Mesothelial cell of epicardium (in vitro differentiated cells): ENCODE results near the gene UNC13A. TPM values are rescaled to one million over a fixed set of nuclear protein-coding genes. Genes with fewer than 3 reads are reported as not detected.

ENCODE experiments used
- DNase-seq, 2 experiments: peaks; one replicate each; pipeline ENCODE4 v3.0.0; 2021; ENCODE audit warnings: low spot score in 2 of 2; ENCODE audit not compliant: unreplicated experiment in 2 of 2
- H3K27ac Mint-ChIP-seq: 2 replicates; pipeline ENCODE4 v1.8.0; 2021; ENCODE audit warnings: mixed read lengths
- H3K27me3 Mint-ChIP-seq: 2 replicates; pipeline ENCODE4 v1.8.0; 2021; ENCODE audit warnings: low read depth, mixed read lengths
- H3K36me3 Mint-ChIP-seq: 2 replicates; pipeline ENCODE4 v1.8.0; 2021; ENCODE audit warnings: mixed read lengths
- H3K4me1 Mint-ChIP-seq: 2 replicates; pipeline ENCODE4 v1.8.0; 2021; ENCODE audit warnings: mixed read lengths
- H3K4me3 Mint-ChIP-seq: 2 replicates; pipeline ENCODE4 v1.8.0; 2021; ENCODE audit warnings: mild to moderate bottlenecking, moderate library complexity, mixed read lengths
- H3K9me3 Mint-ChIP-seq: 2 replicates; pipeline ENCODE4 v1.8.0; 2021; ENCODE audit warnings: mixed read lengths
- CTCF ChIP-seq: fragments of 200-600 bp; sonication (generic); IDR thresholded peaks from one replicate; pipeline ENCODE4 v1.5.0; 2021; ENCODE audit warnings: antibody characterized with exemption; ENCODE audit not compliant: unreplicated experiment
- total RNA-seq: library from RNA; stranded (reverse); gene quantifications from 3 replicates; pipeline ENCODE4 v1.2.1, GENCODE V29; 2021

UNC13A gene
- total RNA-seq, 1 donor from 2014 or later, result 1.1 TPM

DNA sequence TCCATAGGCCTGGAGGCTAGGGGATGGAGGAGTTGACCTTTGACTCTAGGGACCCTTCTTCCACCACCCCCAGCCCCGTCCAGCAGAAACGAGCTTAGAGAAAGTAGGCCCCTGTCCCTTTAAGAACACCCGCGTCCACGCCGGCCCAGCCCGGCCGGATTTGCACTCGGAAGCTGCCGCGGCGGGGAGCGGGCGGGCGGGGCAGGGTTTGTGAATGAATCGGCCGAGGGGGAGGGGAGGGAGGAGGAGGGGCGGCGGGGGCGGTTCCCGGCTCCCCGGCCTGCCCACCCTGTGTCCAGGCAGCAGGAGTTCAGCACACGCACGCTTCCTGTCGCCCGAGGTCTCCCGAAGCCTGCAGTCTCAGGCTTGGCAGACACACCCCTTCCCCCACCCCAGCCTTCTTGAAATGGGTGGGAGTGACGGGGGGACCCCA, 1.5 kb downstream of the UNC13A start:
- Mint-ChIP-seq H3K9me3 (no peaks in the 10 kb centered on the region), H3K4me1 (peaks cover 9% of the 10 kb centered on the region), H3K27ac (no peak overlapping the region), H3K27me3 (peaks cover 84% of the 10 kb centered on the region), H3K36me3 (no peaks in the 10 kb centered on the region), H3K4me3 (no peak overlapping the region)
- TF ChIP-seq CTCF, result no peak
- no peak for DNase-seq

- H3K36me3 Mint-ChIP-seq, result no peaks in the 10 kb centered on the region
- no peak for DNase-seq
- H3K27me3 Mint-ChIP-seq, result peaks cover 89% of the 10 kb centered on the region
- H3K27ac Mint-ChIP-seq, result no peak overlapping the region
- TF ChIP-seq CTCF, result no peak
- no peak overlapping the region for H3K4me3 Mint-ChIP-seq
- no peaks in the 10 kb centered on the region for H3K9me3 Mint-ChIP-seq
- H3K4me1 Mint-ChIP-seq, result peaks cover 9% of the 10 kb centered on the region
Measured at GRCh38 chr19:17686023-17686521, 2.1 kb downstream of the UNC13A start.

DNA sequence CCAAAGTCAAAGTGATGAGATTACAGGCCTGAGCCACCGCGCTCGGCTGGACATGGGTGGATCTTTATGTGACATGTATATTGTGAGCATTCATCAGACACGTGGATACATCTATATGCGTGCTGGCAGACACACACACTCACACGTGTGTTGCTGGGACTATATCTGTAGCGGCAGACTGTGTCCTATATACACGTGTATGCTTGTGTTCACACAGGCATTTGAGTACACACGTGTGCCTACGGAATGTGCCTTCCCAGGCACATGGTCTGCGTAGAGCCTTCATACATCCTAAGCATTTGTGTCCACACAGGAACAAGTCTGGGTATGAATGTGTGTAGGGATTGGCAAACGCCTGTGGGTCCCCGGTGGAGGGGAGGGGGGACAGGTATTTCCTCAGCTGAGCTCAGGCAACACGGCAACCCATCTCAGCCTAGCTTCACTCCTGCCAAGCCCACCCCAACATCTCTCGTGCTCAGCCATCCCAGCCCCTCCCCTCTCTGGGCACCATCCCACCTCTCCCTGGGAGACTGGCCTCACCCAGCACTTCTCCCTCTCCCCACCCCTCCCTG, 2.6 kb downstream of the UNC13A start:
- no peak for TF ChIP-seq CTCF
- Mint-ChIP-seq H3K27me3 (peaks cover 90% of the 10 kb centered on the region), H3K4me1 (peaks cover 9% of the 10 kb centered on the region), H3K27ac (no peak overlapping the region), H3K4me3 (no peak overlapping the region), H3K9me3 (no peaks in the 10 kb centered on the region), H3K36me3 (no peaks in the 10 kb centered on the region)
- no peak for DNase-seq

GRCh38 chr19:17684256-17684655, 3.9 kb downstream of the UNC13A start:
- DNase-seq, result no peak
- Mint-ChIP-seq H3K27ac (no peak overlapping the region), H3K4me1 (peaks cover 9% of the 10 kb centered on the region), H3K27me3 (peaks cover 92% of the 10 kb centered on the region), H3K9me3 (no peaks in the 10 kb centered on the region), H3K36me3 (no peaks in the 10 kb centered on the region), H3K4me3 (no peak overlapping the region)
- TF ChIP-seq CTCF, result no peak

DNA sequence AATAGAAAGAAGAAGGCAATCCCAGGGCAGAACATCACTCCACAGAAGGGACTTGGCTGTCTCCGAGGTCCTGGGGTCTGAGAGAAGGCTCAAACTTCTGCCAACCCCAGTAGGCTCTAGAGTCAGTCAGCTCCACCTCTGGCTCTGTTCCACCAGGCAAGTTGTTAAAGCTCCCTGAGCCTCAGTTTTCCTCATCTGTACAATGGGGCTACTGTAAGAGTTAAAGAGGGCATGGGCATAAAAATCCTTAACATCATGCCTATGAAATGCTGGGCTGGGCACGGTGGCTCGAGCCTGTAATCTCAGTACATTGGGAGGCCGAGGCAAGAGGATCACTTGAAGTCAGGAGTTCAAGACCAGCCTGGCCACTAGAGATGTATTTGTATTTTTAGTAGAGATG, 5.1 kb downstream of the UNC13A start:
- Mint-ChIP-seq H3K4me1 (peaks cover 5% of the 10 kb centered on the region), H3K4me3 (no peak overlapping the region), H3K36me3 (no peaks in the 10 kb centered on the region), H3K27me3 (peaks cover 94% of the 10 kb centered on the region), H3K9me3 (no peaks in the 10 kb centered on the region), H3K27ac (no peak overlapping the region)
- TF ChIP-seq CTCF, result no peak
- no peak for DNase-seq
